DND-41 (cell line): ENCODE measurements around the gene OGFR.

Source experiments
- ATAC-seq: fragments of 200-7000 bp; cut with Tn5 transposase; 3 replicates; pipeline ENCODE4 v1.9.1; 2021; ENCODE audit warnings: low read depth; ENCODE audit not compliant: insufficient read depth
- DNase-seq: peaks from one replicate; pipeline ENCODE4 v3.0.0-alpha.2; 2020
- H2AFZ ChIP-seq: 2 replicates; pipeline ENCODE4 v1.6.0; 2012; ENCODE audit warnings: low read depth, low read length
- H3K27ac ChIP-seq: 2 replicates; pipeline ENCODE4 v1.5.1; 2012; ENCODE audit warnings: low read length, inconsistent platforms
- H3K27me3 ChIP-seq: fragments of 200-600 bp; sonication (generic); 2 replicates; pipeline ENCODE4 v1.6.0; 2012; ENCODE audit warnings: low read length, mild to moderate bottlenecking, inconsistent platforms; ENCODE audit not compliant: insufficient read depth, poor library complexity
- H3K36me3 ChIP-seq: 2 replicates; pipeline ENCODE4 v1.5.1; 2012; ENCODE audit warnings: low read length, inconsistent platforms; ENCODE audit not compliant: insufficient read depth
- H3K4me1 ChIP-seq: 2 replicates; pipeline ENCODE4 v1.5.1; 2012; ENCODE audit warnings: mild to moderate bottlenecking, low read length; ENCODE audit not compliant: insufficient read depth
- H3K4me2 ChIP-seq: 2 replicates; pipeline ENCODE4 v1.6.0; 2012; ENCODE audit warnings: mild to moderate bottlenecking, moderate library complexity, low read length, inconsistent platforms; ENCODE audit not compliant: insufficient read depth
- H3K4me3 ChIP-seq, 2 experiments: fragments of 200-600 bp in 1 of 2; shearing (Covaris generic) in 1 of 2; 2 replicates each; pipeline ENCODE4 v1.5.1; 2012 to 2016; ENCODE audit warnings: inconsistent platforms in 2 of 2, low read length in 2 of 2, mild to moderate bottlenecking in 2 of 2, low read depth in 1 of 2, moderate library complexity in 1 of 2
- H3K79me2 ChIP-seq: 2 replicates; pipeline ENCODE4 v1.6.0; 2012; ENCODE audit warnings: low read length, inconsistent platforms; ENCODE audit not compliant: insufficient read depth
- H3K9ac ChIP-seq: 2 replicates; pipeline ENCODE4 v1.6.0; 2012; ENCODE audit warnings: low read depth, mild to moderate bottlenecking, inconsistent platforms, low read length, moderate library complexity
- H3K9me3 ChIP-seq: 2 replicates; pipeline ENCODE4 v1.5.1; 2012; ENCODE audit warnings: low read length, moderate library complexity, mild to moderate bottlenecking, inconsistent platforms; ENCODE audit not compliant: insufficient read depth, severe bottlenecking
- H4K20me1 ChIP-seq: 2 replicates; pipeline ENCODE4 v1.6.0; 2012; ENCODE audit warnings: low read length; ENCODE audit not compliant: insufficient read depth
- CTCF ChIP-seq: IDR thresholded peaks from 2 replicates; pipeline ENCODE4 v1.5.1; 2012; ENCODE audit warnings: borderline replicate concordance, low read length, moderate library complexity, mild to moderate bottlenecking; ENCODE audit not compliant: poor library complexity, severe bottlenecking; ENCODE audit errors: extremely low read depth
- EZH2 ChIP-seq: IDR thresholded peaks from 3 replicates; pipeline ENCODE4 v1.6.1; 2012; ENCODE audit warnings: borderline replicate concordance, low read depth, mild to moderate bottlenecking, moderate library complexity, low read length, inconsistent platforms; ENCODE audit not compliant: severe bottlenecking

OGFR gene

GRCh38 chr20:62762801-62763368 is 41.8 kb upstream of the OGFR start:
- TF ChIP-seq CTCF, result no peak
- no peak for TF ChIP-seq EZH2
- Histone ChIP-seq H3K9me3 (no peaks in the 10 kb centered on the region), H3K36me3 (no peaks in the 10 kb centered on the region), H3K79me2 (no peaks in the 10 kb centered on the region), H3K4me1 (no peaks in the 10 kb centered on the region), H3K4me2 (no peak overlapping the region), H3K9ac (no peak overlapping the region), H2AFZ (no peak overlapping the region), H4K20me1 (peaks cover 13% of the 10 kb centered on the region), H3K4me3 (no peak overlapping the region), H3K27ac (no peak overlapping the region), H3K27me3 (no peaks in the 10 kb centered on the region)
- ATAC-seq (no peak), DNase-seq (no peak)

- no peaks in the 10 kb centered on the region for H3K9me3 ChIP-seq
- H3K9ac ChIP-seq, result no peak overlapping the region
- ATAC-seq, result no peak
- no peaks in the 10 kb centered on the region for H3K4me1 ChIP-seq
- H2AFZ ChIP-seq, result no peak overlapping the region
- H3K27me3 ChIP-seq, result no peaks in the 10 kb centered on the region
- no peak for TF ChIP-seq CTCF
- no peak for TF ChIP-seq EZH2
- H4K20me1 ChIP-seq, result peaks cover 14% of the 10 kb centered on the region
- H3K79me2 ChIP-seq, result no peaks in the 10 kb centered on the region
- no peak overlapping the region for H3K4me3 ChIP-seq
- no peak overlapping the region for H3K4me2 ChIP-seq
- no peak for DNase-seq
- no peak overlapping the region for H3K27ac ChIP-seq
- no peaks in the 10 kb centered on the region for H3K36me3 ChIP-seq
These were observed 41.2 kb upstream of the OGFR start for GRCh38 chr20:62763404-62763803.

- TF ChIP-seq CTCF, result no peak
- TF ChIP-seq EZH2, result no peak
- DNase-seq (no peak), ATAC-seq (no peak)
- no peaks in the 10 kb centered on the region for H3K4me1 ChIP-seq
- H3K4me2 ChIP-seq, result no peak overlapping the region
- peaks cover 14% of the 10 kb centered on the region for H4K20me1 ChIP-seq
- H3K79me2 ChIP-seq, result no peaks in the 10 kb centered on the region
- no peak overlapping the region for H3K27ac ChIP-seq
- no peak overlapping the region for H2AFZ ChIP-seq
- no peaks in the 10 kb centered on the region for H3K36me3 ChIP-seq
- H3K9ac ChIP-seq, result no peak overlapping the region
- no peak overlapping the region for H3K4me3 ChIP-seq
- no peaks in the 10 kb centered on the region for H3K9me3 ChIP-seq
- H3K27me3 ChIP-seq, result no peaks in the 10 kb centered on the region
These were observed 40.3 kb upstream of the OGFR start for GRCh38 chr20:62764156-62764935.
